ENCODE results near the gene C1QB. TPM values are rescaled to one million over a fixed set of nuclear protein-coding genes. Genes with fewer than 3 reads are reported as not detected.

Gene C1QB
- total and polyA plus RNA-seq, 11 donors: 16.6 to 667 (median 77.4) TPM

GRCh38 chr1:22696610-22697009 is 43.6 kb downstream of the C1QB start:
- ATAC-seq (no peak), DNase-seq (no peak)
- 80 to 83% (median 81%) methylated on average over 3 of the region's 3 CpGs for WGBS, 4 donors
- Histone ChIP-seq H3K4me1 (no peaks in the 10 kb centered on the region), H3K27me3 (peaks cover 0 to 5% (median 0%) of the 10 kb centered on the region in 9 donors), H3K27ac (no peak overlapping the region), H3K9me3 (no peaks in the 10 kb centered on the region), H3K4me3 (no peak overlapping the region), H3K36me3 (no peaks in the 10 kb centered on the region)
- TF ChIP-seq CTCF (IDR thresholded peaks at IDR 0.05) (no peak), POLR2A (IDR thresholded peaks at IDR 0.05) (no peak)
- intact Hi-C loops (cut with DNase I): no loop called here

GRCh38 chr1:22697980-22698379 is 44.9 kb downstream of the C1QB start:
- intact Hi-C loops (cut with DNase I): no loop called here
- ATAC-seq (no peak), DNase-seq (no peak)
- 78 to 86% (median 84%) methylated on average over 5 of the region's 5 CpGs for WGBS, 4 donors
- peaks cover 0 to 5% (median 0%) of the 10 kb centered on the region in 9 donors for H3K27me3 ChIP-seq
- TF ChIP-seq CTCF (IDR thresholded peaks at IDR 0.05): no peak
- no peak for TF ChIP-seq POLR2A (IDR thresholded peaks at IDR 0.05)
- no peaks in the 10 kb centered on the region for H3K36me3 ChIP-seq
- H3K4me1 ChIP-seq: no peaks in the 10 kb centered on the region
- no peaks in the 10 kb centered on the region for H3K9me3 ChIP-seq
- H3K27ac ChIP-seq: no peak overlapping the region
- H3K4me3 ChIP-seq: no peak overlapping the region

GRCh38 chr1:22699681-22700520 is 46.9 kb downstream of the C1QB start:
- H3K9me3 ChIP-seq: no peaks in the 10 kb centered on the region
- whole genome bisulfite sequencing, 4 donors: 57 to 62% (median 58%) methylated on average over 14 of the region's 14 CpGs
- ATAC-seq (no peak), DNase-seq (no peak)
- no peaks in the 10 kb centered on the region for H3K4me1 ChIP-seq
- no peaks in the 10 kb centered on the region for H3K27me3 ChIP-seq
- no peaks in the 10 kb centered on the region for H3K36me3 ChIP-seq
- intact Hi-C loops (cut with DNase I): loop anchor here in 7 of 10 donors (5.0 to 10.0 kb wide), 5 partner anchors 167 to 232 kb away; no protein-coding TSS in a partner anchor
- H3K27ac ChIP-seq: no peak overlapping the region
- TF ChIP-seq CTCF (IDR thresholded peaks at IDR 0.05) (no peak), POLR2A (IDR thresholded peaks at IDR 0.05) (no peak)
- H3K4me3 ChIP-seq: no peak overlapping the region

- no peaks in the 10 kb centered on the region for H3K4me1 ChIP-seq
- TF ChIP-seq CTCF (IDR thresholded peaks at IDR 0.05): no peak
- DNase-seq: no peak
- H3K9me3 ChIP-seq: no peaks in the 10 kb centered on the region
- intact Hi-C loops (cut with DNase I): loop anchor here in 8 of 10 donors (2.0 to 10.0 kb wide), 6 partner anchors 165 to 230 kb away; no protein-coding TSS in a partner anchor
- H3K27me3 ChIP-seq: no peaks in the 10 kb centered on the region
- no peak overlapping the region for H3K27ac ChIP-seq
- no peak for ATAC-seq
- H3K36me3 ChIP-seq: no peaks in the 10 kb centered on the region
- H3K4me3 ChIP-seq: no peak overlapping the region
- 61 to 71% (median 64%) methylated on average over 11 to 12 of the region's 12 CpGs for WGBS, 4 donors
Measured at GRCh38 chr1:22702296-22703085, 49.5 kb downstream of the C1QB start.

Data from heart left ventricle (tissue), 16 donors.